IgD-negative memory B cell (primary cell): Measurements from ENCODE around the gene PARD3B. TPM values are rescaled to one million over a fixed set of nuclear protein-coding genes. Genes with fewer than 3 reads are reported as not detected.

Experiments
- H3K27ac Mint-ChIP-seq, 3 donors: one replicate each; pipeline ENCODE4 v1.8.0; 2020 to 2022; ENCODE audit warnings: mild to moderate bottlenecking in 3 of 3, mixed read lengths in 3 of 3, moderate library complexity in 1 of 3
- H3K27me3 Mint-ChIP-seq: one replicate; pipeline ENCODE4 v1.8.0; 2021; ENCODE audit warnings: mixed read lengths
- H3K36me3 Mint-ChIP-seq: one replicate; pipeline ENCODE4 v1.8.0; 2020; ENCODE audit warnings: mild to moderate bottlenecking, mixed read lengths
- H3K4me1 Mint-ChIP-seq, 3 donors: one replicate each; pipeline ENCODE4 v1.8.0; 2020 to 2022; ENCODE audit warnings: mixed read lengths in 3 of 3, mild to moderate bottlenecking in 1 of 3
- H3K4me3 Mint-ChIP-seq, 4 donors: one replicate each; pipeline ENCODE4 v1.8.0; 2020 to 2022; ENCODE audit warnings: mild to moderate bottlenecking in 4 of 4, mixed read lengths in 4 of 4, moderate library complexity in 3 of 4
- H3K9me3 Mint-ChIP-seq, 3 donors: one replicate each; pipeline ENCODE4 v1.8.0; 2020 to 2021; ENCODE audit warnings: mixed read lengths in 3 of 3, mild to moderate bottlenecking in 1 of 3
- polyA plus RNA-seq: library from polyadenylated mRNA; unstranded; fragments of 300-500 nt; fragmentation: Illumina TruSeq; gene quantifications from one replicate; pipeline ENCODE4 v1.2.3, GENCODE V29; 2021

PARD3B gene
- polyA plus RNA-seq, 1 donor from 2014 or later, result 0.04 TPM

DNA sequence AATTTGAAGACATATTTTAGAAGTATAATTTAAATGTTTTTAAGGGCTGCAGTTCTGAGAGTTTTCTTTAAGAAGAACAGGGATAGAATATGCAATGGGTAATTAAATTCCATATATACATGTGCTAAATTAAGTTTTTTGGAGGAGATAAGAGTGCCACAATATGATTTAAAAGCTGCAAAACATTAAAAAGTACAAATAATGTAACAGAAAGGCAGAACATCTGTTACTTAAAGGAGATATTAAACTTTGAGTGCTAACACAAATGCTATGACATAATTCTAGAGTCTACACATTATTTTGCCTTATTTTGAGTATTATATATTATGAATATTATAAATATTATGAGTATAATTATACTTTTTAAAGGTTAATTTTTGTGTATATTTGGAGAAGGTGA lies 102.4 kb downstream of the PARD3B start:
- Mint-ChIP-seq H3K27ac (no peak overlapping the region), H3K36me3 (no peaks in the 10 kb centered on the region), H3K4me1 (no peaks in the 10 kb centered on the region), H3K4me3 (no peak overlapping the region), H3K27me3 (no peaks in the 10 kb centered on the region), H3K9me3 (peaks cover 6 to 12% (median 7%) of the 10 kb centered on the region in 3 donors)

GRCh38 chr2:204650611-204651010 lies 105.3 kb downstream of the PARD3B start:
- H3K36me3 Mint-ChIP-seq, result no peaks in the 10 kb centered on the region
- peaks cover 3 to 12% (median 6%) of the 10 kb centered on the region in 3 donors for H3K9me3 Mint-ChIP-seq
- no peak overlapping the region for H3K4me3 Mint-ChIP-seq
- H3K4me1 Mint-ChIP-seq, result no peaks in the 10 kb centered on the region
- no peak overlapping the region for H3K27ac Mint-ChIP-seq
- no peaks in the 10 kb centered on the region for H3K27me3 Mint-ChIP-seq

GRCh38 chr2:204652063-204652462 lies 106.8 kb downstream of the PARD3B start:
- Mint-ChIP-seq H3K4me1 (no peaks in the 10 kb centered on the region), H3K4me3 (no peak overlapping the region), H3K27me3 (no peaks in the 10 kb centered on the region), H3K36me3 (no peaks in the 10 kb centered on the region), H3K27ac (no peak overlapping the region), H3K9me3 (peaks cover 3 to 12% (median 6%) of the 10 kb centered on the region in 3 donors)

- no peaks in the 10 kb centered on the region for H3K36me3 Mint-ChIP-seq
- no peak overlapping the region for H3K27ac Mint-ChIP-seq
- H3K4me1 Mint-ChIP-seq, result no peaks in the 10 kb centered on the region
- H3K27me3 Mint-ChIP-seq, result no peaks in the 10 kb centered on the region
- H3K4me3 Mint-ChIP-seq, result no peak overlapping the region
- peaks cover 3 to 12% (median 6%) of the 10 kb centered on the region in 3 donors for H3K9me3 Mint-ChIP-seq
Measured at GRCh38 chr2:204654669-204655068, 109.4 kb downstream of the PARD3B start.

- H3K27ac Mint-ChIP-seq, result no peak overlapping the region
- peaks cover 3 to 12% (median 6%) of the 10 kb centered on the region in 3 donors for H3K9me3 Mint-ChIP-seq
- H3K36me3 Mint-ChIP-seq, result no peaks in the 10 kb centered on the region
Measured at GRCh38 chr2:204655101-204655500, 109.8 kb downstream of the PARD3B start.

DNA sequence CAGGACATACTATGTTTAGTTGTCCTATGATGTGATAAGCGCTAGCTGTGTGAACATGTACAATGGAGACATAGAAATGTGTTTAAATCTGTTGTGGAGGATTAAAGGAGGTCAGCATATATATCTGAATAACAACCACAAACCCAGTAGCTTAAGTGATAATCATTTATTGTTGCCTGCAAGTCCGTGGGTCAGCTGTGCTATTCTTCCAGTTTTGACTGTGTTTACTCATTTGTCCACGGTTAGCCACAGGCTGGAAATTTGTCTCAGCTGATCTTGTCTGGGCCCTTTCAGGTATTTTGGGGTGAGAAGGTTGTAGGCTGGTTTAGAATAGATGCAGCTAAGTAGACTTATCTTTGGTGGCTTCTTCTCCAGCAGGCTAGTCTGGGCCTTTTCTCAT lies 110.4 kb downstream of the PARD3B start:
- Mint-ChIP-seq H3K27ac (no peak overlapping the region), H3K4me1 (no peaks in the 10 kb centered on the region), H3K4me3 (no peak overlapping the region), H3K9me3 (peaks cover 2 to 12% (median 4%) of the 10 kb centered on the region in 3 donors), H3K27me3 (no peaks in the 10 kb centered on the region), H3K36me3 (no peaks in the 10 kb centered on the region)

More at GRCh38 chr2:204655101-204655500, 109.8 kb downstream of the PARD3B start:
- Mint-ChIP-seq H3K27me3 (no peaks in the 10 kb centered on the region), H3K4me3 (no peak overlapping the region), H3K4me1 (no peaks in the 10 kb centered on the region)

DNA sequence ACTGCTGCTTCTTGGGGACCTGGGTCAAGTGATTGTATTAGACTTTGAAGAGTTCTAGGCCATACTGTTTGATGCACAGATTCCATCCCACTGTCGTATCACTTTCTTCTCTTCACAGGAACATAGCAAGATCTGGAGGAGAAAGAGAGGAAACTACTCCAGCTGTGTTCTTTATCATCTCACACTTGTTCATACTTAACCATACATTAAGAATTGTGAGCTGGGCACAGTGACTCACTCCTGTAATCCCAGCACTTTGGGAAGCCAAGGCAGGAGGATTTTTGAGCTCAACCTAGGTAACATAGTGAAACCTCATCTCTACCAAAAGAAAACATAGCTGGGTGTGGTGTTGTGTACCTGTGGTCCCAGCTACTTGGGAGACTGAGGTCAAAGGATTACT lies 111.7 kb downstream of the PARD3B start:
- H3K36me3 Mint-ChIP-seq, result no peaks in the 10 kb centered on the region
- no peaks in the 10 kb centered on the region for H3K27me3 Mint-ChIP-seq
- peaks cover 0 to 4% (median 3%) of the 10 kb centered on the region in 3 donors for H3K9me3 Mint-ChIP-seq
- H3K27ac Mint-ChIP-seq, result no peak overlapping the region
- no peaks in the 10 kb centered on the region for H3K4me1 Mint-ChIP-seq
- no peak overlapping the region for H3K4me3 Mint-ChIP-seq

- Mint-ChIP-seq H3K27me3 (no peaks in the 10 kb centered on the region), H3K4me3 (no peak overlapping the region), H3K27ac (no peak overlapping the region), H3K9me3 (no peaks in the 10 kb centered on the region), H3K4me1 (no peaks in the 10 kb centered on the region), H3K36me3 (no peaks in the 10 kb centered on the region)
Measured at GRCh38 chr2:204662956-204663355, 117.7 kb downstream of the PARD3B start.

GRCh38 chr2:204663816-204664425 lies 118.6 kb downstream of the PARD3B start:
- H3K4me3 Mint-ChIP-seq, result no peak overlapping the region
- H3K27me3 Mint-ChIP-seq, result no peaks in the 10 kb centered on the region
- no peaks in the 10 kb centered on the region for H3K4me1 Mint-ChIP-seq
- no peaks in the 10 kb centered on the region for H3K36me3 Mint-ChIP-seq
- H3K27ac Mint-ChIP-seq, result no peak overlapping the region
- no peaks in the 10 kb centered on the region for H3K9me3 Mint-ChIP-seq

GRCh38 chr2:204664708-204665121 lies 119.4 kb downstream of the PARD3B start:
- H3K9me3 Mint-ChIP-seq, result no peaks in the 10 kb centered on the region
- no peaks in the 10 kb centered on the region for H3K4me1 Mint-ChIP-seq
- H3K36me3 Mint-ChIP-seq, result no peaks in the 10 kb centered on the region
- no peaks in the 10 kb centered on the region for H3K27me3 Mint-ChIP-seq
- no peak overlapping the region for H3K4me3 Mint-ChIP-seq
- no peak overlapping the region for H3K27ac Mint-ChIP-seq

DNA sequence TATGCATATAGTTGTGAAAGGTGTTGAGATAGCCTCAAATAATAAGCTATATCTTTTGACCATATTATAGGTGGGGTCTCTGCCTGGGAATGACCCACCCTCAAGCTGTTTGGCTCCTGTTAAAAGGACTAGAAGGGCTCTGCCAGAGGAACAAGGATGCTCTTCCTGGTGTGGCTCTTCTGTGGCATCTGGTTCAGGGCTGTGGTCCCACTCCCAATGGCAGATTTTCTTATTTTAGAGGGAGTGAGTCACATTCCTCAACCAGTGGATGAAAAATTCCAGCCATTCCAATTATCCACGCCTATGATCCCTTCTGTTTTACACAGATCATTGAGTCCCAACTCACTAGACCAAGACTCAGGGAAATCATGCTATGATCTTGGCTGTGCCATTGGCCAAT lies 119.9 kb downstream of the PARD3B start:
- Mint-ChIP-seq H3K27ac (no peak overlapping the region), H3K36me3 (no peaks in the 10 kb centered on the region), H3K27me3 (no peaks in the 10 kb centered on the region), H3K9me3 (no peaks in the 10 kb centered on the region), H3K4me3 (no peak overlapping the region), H3K4me1 (no peaks in the 10 kb centered on the region)

DNA sequence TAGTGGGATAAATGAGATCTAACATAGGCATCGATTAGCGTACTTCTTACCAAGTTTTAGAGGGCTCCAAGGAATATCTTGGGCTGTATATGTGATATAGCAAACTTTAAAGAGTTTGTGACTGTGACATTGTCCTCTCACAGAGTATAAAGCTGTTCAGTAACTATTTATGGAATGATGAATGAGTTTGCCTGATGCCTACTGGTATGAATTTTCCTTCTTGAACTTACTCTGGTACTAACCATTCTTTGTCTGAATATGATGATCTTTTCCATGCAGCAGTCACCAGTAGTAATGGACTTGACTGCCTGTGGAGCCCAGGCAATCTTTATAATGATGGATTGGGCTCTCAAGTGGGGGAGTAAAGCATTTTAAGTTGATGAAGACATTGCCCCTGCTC lies 120.5 kb downstream of the PARD3B start:
- no peaks in the 10 kb centered on the region for H3K9me3 Mint-ChIP-seq
- no peaks in the 10 kb centered on the region for H3K36me3 Mint-ChIP-seq
- H3K4me1 Mint-ChIP-seq, result no peaks in the 10 kb centered on the region
- H3K27ac Mint-ChIP-seq, result no peak overlapping the region
- H3K27me3 Mint-ChIP-seq, result no peaks in the 10 kb centered on the region
- no peak overlapping the region for H3K4me3 Mint-ChIP-seq

DNA sequence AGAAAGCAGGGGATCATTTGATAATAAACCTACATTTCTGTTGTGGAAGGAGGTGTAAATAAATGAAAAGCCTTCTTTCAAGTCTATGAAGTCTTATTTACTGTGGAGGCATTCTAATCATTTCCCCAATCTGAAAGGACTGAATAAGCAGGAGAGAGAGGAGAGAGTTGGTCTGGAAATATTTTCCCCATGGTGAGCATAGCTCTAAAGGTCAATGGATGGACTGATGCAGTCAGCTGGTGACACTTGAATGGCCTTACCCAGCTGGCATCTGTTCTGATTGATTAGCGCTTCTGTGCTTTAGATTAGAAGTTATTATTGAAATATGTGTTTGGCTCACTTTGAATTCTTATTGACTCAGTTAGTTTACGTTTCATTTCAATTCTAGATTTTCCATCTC lies 122.7 kb downstream of the PARD3B start:
- Mint-ChIP-seq H3K9me3 (no peaks in the 10 kb centered on the region), H3K4me3 (no peak overlapping the region), H3K36me3 (no peaks in the 10 kb centered on the region), H3K4me1 (no peaks in the 10 kb centered on the region), H3K27me3 (no peaks in the 10 kb centered on the region), H3K27ac (no peak overlapping the region)

- no peaks in the 10 kb centered on the region for H3K9me3 Mint-ChIP-seq
- no peaks in the 10 kb centered on the region for H3K27me3 Mint-ChIP-seq
- H3K4me1 Mint-ChIP-seq, result no peaks in the 10 kb centered on the region
- no peaks in the 10 kb centered on the region for H3K36me3 Mint-ChIP-seq
- H3K27ac Mint-ChIP-seq, result no peak overlapping the region
- H3K4me3 Mint-ChIP-seq, result no peak overlapping the region
Measured at GRCh38 chr2:204669382-204669781, 124.1 kb downstream of the PARD3B start.

DNA sequence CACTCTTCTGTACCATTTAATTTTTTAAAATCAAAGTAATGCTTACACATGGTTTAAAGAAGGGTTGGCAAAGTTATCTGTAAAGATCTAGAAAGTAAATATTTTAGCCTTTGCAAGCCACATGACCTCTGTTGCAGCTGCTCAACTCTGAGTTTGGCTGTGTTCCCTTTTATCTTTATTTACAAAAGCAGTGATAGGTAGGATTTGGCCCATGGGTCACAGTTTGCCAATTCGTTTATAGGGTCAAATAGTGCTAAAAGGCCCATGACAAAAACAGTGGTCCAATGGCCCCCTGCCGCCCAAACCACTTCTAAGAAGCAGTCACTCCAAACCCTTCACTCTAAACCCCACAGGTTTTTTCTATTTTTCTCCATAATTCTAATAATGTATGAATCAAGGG lies 124.8 kb downstream of the PARD3B start:
- no peak overlapping the region for H3K4me3 Mint-ChIP-seq
- no peaks in the 10 kb centered on the region for H3K27me3 Mint-ChIP-seq
- no peak overlapping the region for H3K27ac Mint-ChIP-seq
- no peaks in the 10 kb centered on the region for H3K36me3 Mint-ChIP-seq
- H3K9me3 Mint-ChIP-seq, result no peaks in the 10 kb centered on the region
- no peaks in the 10 kb centered on the region for H3K4me1 Mint-ChIP-seq

GRCh38 chr2:204670756-204671155 lies 125.5 kb downstream of the PARD3B start:
- Mint-ChIP-seq H3K4me1 (no peaks in the 10 kb centered on the region), H3K36me3 (no peaks in the 10 kb centered on the region), H3K27ac (no peak overlapping the region), H3K27me3 (no peaks in the 10 kb centered on the region), H3K4me3 (no peak overlapping the region), H3K9me3 (no peaks in the 10 kb centered on the region)
